GM23338 (cell line): Measurements from ENCODE around the gene KCNK5.

ENCODE experiments used
- CREB1 ChIP-seq: fragments of 250-450 bp; sonication (Bioruptor Pico); IDR thresholded peaks from 2 replicates; pipeline ENCODE4 v1.5.0; 2020; ENCODE audit warnings: low read depth, mild to moderate bottlenecking, moderate library complexity
- CTCF ChIP-seq, 2 experiments: fragments of 200-600 bp in 1 of 2; sonication (generic) in 1 of 2; conservative IDR thresholded peaks; 2 replicates each; pipeline versions ENCODE4 v1.5.1 to v1.6.1; 2016 to 2017; ENCODE audit warnings: antibody characterized with exemption in 2 of 2, low read depth in 2 of 2, mild to moderate bottlenecking in 2 of 2, moderate library complexity in 1 of 2
- EZH2 ChIP-seq: fragments of 200-600 bp; sonication (generic); IDR thresholded peaks from one replicate; pipeline ENCODE4 v1.8.0; 2017; ENCODE audit warnings: antibody characterized with exemption, mild to moderate bottlenecking, low read depth; ENCODE audit not compliant: unreplicated experiment
- EZH2phosphoT487 ChIP-seq: fragments of 200-600 bp; sonication (generic); IDR thresholded peaks from one replicate; pipeline ENCODE4 v1.8.1; 2018; ENCODE audit warnings: antibody characterized with exemption; ENCODE audit not compliant: unreplicated experiment
- POLR2AphosphoS5 ChIP-seq: IDR thresholded peaks from 2 replicates; pipeline ENCODE4 v1.6.1; 2016; ENCODE audit warnings: antibody characterized with exemption, low read depth

DNA sequence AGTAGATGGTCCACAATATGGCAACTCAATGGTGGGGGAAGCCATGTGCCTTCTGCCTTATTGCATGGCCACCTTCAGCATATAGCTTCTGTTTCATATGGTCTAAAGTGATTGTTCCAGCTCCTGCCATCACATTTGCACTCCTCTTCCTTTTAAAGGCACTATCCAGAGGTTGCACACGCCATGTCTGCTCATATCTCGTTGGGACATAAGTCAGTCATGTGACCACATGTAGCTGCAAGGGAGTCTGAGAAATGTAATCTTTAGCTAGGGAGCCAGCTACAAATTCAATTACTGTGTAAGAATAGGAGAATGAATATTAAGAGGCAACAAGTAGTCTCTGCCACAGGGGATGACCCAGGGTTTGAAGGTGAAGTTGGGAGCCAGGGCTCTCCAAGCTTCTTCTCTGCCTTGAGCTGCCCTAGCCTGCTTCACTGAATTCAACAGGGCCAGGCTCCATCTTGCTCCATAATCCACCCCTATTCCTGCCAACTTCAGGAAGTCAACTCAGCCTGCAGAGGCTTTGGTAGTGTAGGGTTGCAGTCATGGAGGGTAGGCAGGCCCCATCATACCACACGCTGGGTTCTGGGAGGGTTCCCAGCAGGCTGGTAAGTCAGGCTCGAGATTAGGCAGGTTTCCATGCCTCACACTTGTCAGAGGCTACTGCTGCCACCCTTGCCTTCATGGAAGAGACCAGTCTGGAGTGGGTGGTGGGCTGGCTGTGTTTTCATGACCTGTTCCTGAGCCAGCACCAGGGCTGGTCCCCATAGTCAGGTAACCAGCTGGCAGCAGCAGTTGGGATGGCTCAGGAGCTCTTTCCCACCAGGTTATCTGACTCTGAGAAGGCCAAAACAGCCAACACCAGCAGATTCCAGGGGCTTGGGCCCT lies 57.5 kb downstream of the KCNK5 start:
- no peak for TF ChIP-seq CTCF (conservative IDR thresholded peaks at IDR 0.05; ENCODE audit: low read depth in 2 of 2)
- no peak for TF ChIP-seq EZH2phosphoT487
- no peak for TF ChIP-seq CREB1
- TF ChIP-seq POLR2AphosphoS5 = no peak
- TF ChIP-seq EZH2 = no peak
